Thyroid gland (tissue), 4 donors: Measurements from ENCODE around the gene ATG9B. TPM values are rescaled to one million over a fixed set of nuclear protein-coding genes. Genes with fewer than 3 reads are reported as not detected.
A peak's percentile ranks its signal among the peaks of the same experiment; 100 is the strongest.
"Not testable (repeated sequence)": the region's sequence is repeated elsewhere in the genome, so short reads cannot be mapped to it uniquely, and the experiment has no call there.

Experiments
- DNase-seq, 2 donors: peaks; one replicate each; pipeline ENCODE4 v3.0.0-alpha.2; 2019
- H3K27ac ChIP-seq, 3 donors: fragments of 200-600 bp; sonication (generic); 1 replicate in 2 of 3; 2 replicates in 1 of 3; pipeline ENCODE4 v1.5.1; 2016 to 2019; ENCODE audit warnings: mild to moderate bottlenecking in 1 of 3, moderate library complexity in 1 of 3
- H3K27me3 ChIP-seq: fragments of 200-600 bp; sonication (generic); one replicate; pipeline ENCODE4 v1.5.1; 2019
- H3K36me3 ChIP-seq, 2 donors: fragments of 200-600 bp; sonication (generic); one replicate each; pipeline ENCODE4 v1.5.1; 2016 to 2019
- H3K4me1 ChIP-seq, 2 donors: fragments of 200-600 bp; sonication (generic); one replicate each; pipeline ENCODE4 v1.5.1; 2017 to 2019
- H3K4me3 ChIP-seq, 3 donors: fragments of 200-600 bp; sonication (generic); replicated peaks in 1 of 3; 1 replicate in 2 of 3; 2 replicates in 1 of 3; pipeline ENCODE4 v1.5.1; 2016; ENCODE audit warnings: mild to moderate bottlenecking in 1 of 3
- H3K9me3 ChIP-seq: fragments of 200-600 bp; sonication (generic); one replicate; pipeline ENCODE4 v1.5.1; 2017
- CTCF ChIP-seq, 6 experiments: fragments of 200-600 bp in 3 of 6; fragments of 450-650 bp in 3 of 6; sonication (generic) in 3 of 6; IDR thresholded peaks; one replicate each; pipeline ENCODE4 v1.5.1; 2016 to 2019; ENCODE audit warnings: antibody characterized with exemption in 6 of 6, mild to moderate bottlenecking in 2 of 6, inconsistent platforms in 1 of 6, moderate library complexity in 1 of 6
- POLR2A ChIP-seq, 2 donors: fragments of 450-650 bp; IDR thresholded peaks; one replicate each; pipeline ENCODE4 v1.6.1; 2017; ENCODE audit warnings: antibody characterized with exemption in 2 of 2, mild to moderate bottlenecking in 2 of 2, moderate library complexity in 1 of 2
- WGBS, 2 donors: methylation state at CpG; one replicate each; pipeline ENCODE4 v1.1.5; 2017; 5-methylcytosine and 5-hydroxymethylcytosine counted together
- intact Hi-C: fragments of 100-400 bp; cut with DNase I; formaldehyde crosslinking; loops from one replicate; pipeline ENCODE4 v1.15.1; 2023
- total RNA-seq, 4 donors: library from RNA; depleted of rRNA; stranded (reverse); fragments of >200 nt; gene quantifications; one replicate each; pipeline ENCODE4 v1.2.3, GENCODE V29; 2016

Gene ATG9B
- total RNA-seq, 4 donors from 2014 or later: 0.27 TPM; not detected in 3

GRCh38 chr7:151014950-151015349, 9.3 kb downstream of the ATG9B start:
- no peaks in the 10 kb centered on the region for H3K9me3 ChIP-seq
- peaks cover 7 to 36% of the 10 kb centered on the region in 2 donors for H3K4me1 ChIP-seq
- no peak overlapping the region for H3K27ac ChIP-seq
- no peak overlapping the region for H3K4me3 ChIP-seq
- WGBS, 2 donors: 83 to 85% methylated on average over 8 of the region's 8 CpGs
- H3K27me3 ChIP-seq: peaks cover 4% of the 10 kb centered on the region
- DNase-seq: no peak
- TF ChIP-seq POLR2A (IDR thresholded peaks at IDR 0.05) (no peak), CTCF (IDR thresholded peaks at IDR 0.05) (no peak)
- intact Hi-C loops: no loop called here
- no peaks in the 10 kb centered on the region for H3K36me3 ChIP-seq

- peak; percentile 26 to 38 for DNase-seq
- WGBS, 2 donors: 37 to 40% methylated on average over 16 to 31 of the region's 55 CpGs
- TF ChIP-seq POLR2A (IDR thresholded peaks at IDR 0.05) (no peak), CTCF (IDR thresholded peaks at IDR 0.05) (no peak)
- peaks cover 4% of the 10 kb centered on the region for H3K27me3 ChIP-seq
- H3K36me3 ChIP-seq: no peaks in the 10 kb centered on the region
- intact Hi-C loops: no loop called here
- H3K9me3 ChIP-seq: no peaks in the 10 kb centered on the region
- no peak overlapping the region for H3K27ac ChIP-seq
- H3K4me3 ChIP-seq: peak overlapping the region in 1 of 3 donors; percentile 4
- H3K4me1 ChIP-seq: peaks cover 7 to 39% of the 10 kb centered on the region in 2 donors
Measured at GRCh38 chr7:151013733-151014497, 10.4 kb downstream of the ATG9B start.

- Histone ChIP-seq H3K4me1 (peaks cover 7 to 37% of the 10 kb centered on the region in 2 donors), H3K27ac (no peak overlapping the region), H3K4me3 (peak overlapping the region in 1 of 3 donors; percentile 4), H3K27me3 (peaks cover 4% of the 10 kb centered on the region), H3K36me3 (no peaks in the 10 kb centered on the region), H3K9me3 (no peaks in the 10 kb centered on the region)
- DNase-seq: no peak
- TF ChIP-seq POLR2A (IDR thresholded peaks at IDR 0.05) (no peak), CTCF (IDR thresholded peaks at IDR 0.05) (no peak)
- intact Hi-C loops: no loop called here
- WGBS, 2 donors: 5 to 30% methylated on average over 4 of the region's 26 CpGs
Measured at GRCh38 chr7:151013356-151013732, 10.9 kb downstream of the ATG9B start.

- no peak for DNase-seq
- H3K27ac ChIP-seq: no peak overlapping the region
- peaks cover 7 to 36% of the 10 kb centered on the region in 2 donors for H3K4me1 ChIP-seq
- no peak overlapping the region for H3K4me3 ChIP-seq
- intact Hi-C loops: no loop called here
- H3K27me3 ChIP-seq: peaks cover 4% of the 10 kb centered on the region
- no peaks in the 10 kb centered on the region for H3K9me3 ChIP-seq
- TF ChIP-seq CTCF (IDR thresholded peaks at IDR 0.05) (peak in 3 of 6 experiments; percentile 9 to 32 (median 17)), POLR2A (IDR thresholded peaks at IDR 0.05) (no peak)
- WGBS, 2 donors: 30 to 37% methylated on average over 15 to 17 of the region's 23 CpGs
- no peaks in the 10 kb centered on the region for H3K36me3 ChIP-seq
Measured at GRCh38 chr7:151012911-151013347, 11.4 kb downstream of the ATG9B start.

GRCh38 chr7:151012031-151012692, 12.1 kb downstream of the ATG9B start:
- Histone ChIP-seq H3K27me3 (peaks cover 4% of the 10 kb centered on the region), H3K4me3 (no peak overlapping the region), H3K36me3 (no peaks in the 10 kb centered on the region), H3K27ac (no peak overlapping the region), H3K4me1 (peaks cover 7 to 33% of the 10 kb centered on the region in 2 donors), H3K9me3 (no peaks in the 10 kb centered on the region)
- intact Hi-C loops: no loop called here
- no peak for DNase-seq
- WGBS, 2 donors: 61 to 78% methylated on average over 6 of the region's 6 CpGs
- TF ChIP-seq CTCF (IDR thresholded peaks at IDR 0.05) (no peak), POLR2A (IDR thresholded peaks at IDR 0.05) (no peak)

GRCh38 chr7:151011616-151012015, 12.7 kb downstream of the ATG9B start:
- H3K4me3 ChIP-seq, H3K27ac ChIP-seq, DNase-seq, intact Hi-C loops, H3K27me3 ChIP-seq, H3K9me3 ChIP-seq, H3K36me3 ChIP-seq: not testable (repeated sequence)
- H3K4me1 ChIP-seq: peaks cover 7 to 33% of the 10 kb centered on the region in 2 donors
- WGBS, 2 donors: 89 to 90% methylated on average over 12 of the region's 12 CpGs
